GM18502 (cell line): Measurements from ENCODE around the gene XPR1.
"Not testable (repeated sequence)": the region's sequence is repeated elsewhere in the genome, so short reads cannot be mapped to it uniquely, and the experiment has no call there.

Source experiments
- ATAC-seq: cut with Tn5 transposase; IDR thresholded peaks from one replicate; pipeline ENCODE4 v1.9.1; 2021; ENCODE audit warnings: mild to moderate bottlenecking; ENCODE audit not compliant: unreplicated experiment, poor library complexity

XPR1 gene

DNA sequence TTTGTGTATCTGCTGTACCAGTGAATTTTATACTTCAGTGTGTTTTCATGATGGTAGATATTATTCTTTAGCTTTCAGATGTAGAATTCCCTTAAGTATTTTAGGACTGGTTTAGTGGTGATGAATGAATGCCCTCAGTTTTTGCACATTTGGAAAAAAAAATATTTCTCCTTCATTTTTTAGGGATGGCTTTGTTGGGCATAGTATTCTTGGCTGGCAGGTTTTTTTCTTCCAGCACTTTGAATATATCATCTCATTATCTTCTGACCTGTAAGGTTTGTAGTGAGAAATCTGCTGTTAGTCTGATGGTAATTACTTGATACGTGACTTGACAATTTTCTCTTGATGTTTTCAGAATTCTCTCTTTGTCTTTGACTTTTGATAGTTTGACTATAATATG lies 66.8 kb downstream of the XPR1 start:
- ATAC-seq = no peak

GRCh38 chr1:180702376-180702775 lies 70.6 kb downstream of the XPR1 start:
- ATAC-seq = not testable (repeated sequence)

DNA sequence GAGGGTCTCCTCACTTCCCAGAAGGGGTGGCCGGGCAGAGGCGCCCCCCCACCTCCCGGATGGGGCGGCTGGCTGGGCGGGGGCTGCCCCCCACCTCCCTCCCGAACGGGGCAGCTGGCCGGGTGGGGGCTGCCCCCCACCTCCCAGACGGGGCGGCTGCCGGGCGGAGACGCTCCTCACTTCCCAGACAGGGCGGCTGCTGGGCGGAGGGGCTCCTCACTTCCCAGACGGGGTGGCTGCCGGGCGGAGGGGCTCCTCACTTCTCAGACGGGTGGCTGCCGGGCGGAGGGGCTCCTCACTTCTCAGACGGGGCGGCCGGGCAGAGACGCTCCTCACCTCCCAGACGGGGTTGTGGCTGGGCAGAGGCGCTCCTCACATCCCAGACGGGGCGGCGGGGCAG lies 78.9 kb downstream of the XPR1 start:
- ATAC-seq = not testable (repeated sequence)

GRCh38 chr1:180711260-180711659 lies 79.4 kb downstream of the XPR1 start:
- not testable (repeated sequence) for ATAC-seq

GRCh38 chr1:180720753-180721152 lies 88.9 kb downstream of the XPR1 start:
- no peak for ATAC-seq

DNA sequence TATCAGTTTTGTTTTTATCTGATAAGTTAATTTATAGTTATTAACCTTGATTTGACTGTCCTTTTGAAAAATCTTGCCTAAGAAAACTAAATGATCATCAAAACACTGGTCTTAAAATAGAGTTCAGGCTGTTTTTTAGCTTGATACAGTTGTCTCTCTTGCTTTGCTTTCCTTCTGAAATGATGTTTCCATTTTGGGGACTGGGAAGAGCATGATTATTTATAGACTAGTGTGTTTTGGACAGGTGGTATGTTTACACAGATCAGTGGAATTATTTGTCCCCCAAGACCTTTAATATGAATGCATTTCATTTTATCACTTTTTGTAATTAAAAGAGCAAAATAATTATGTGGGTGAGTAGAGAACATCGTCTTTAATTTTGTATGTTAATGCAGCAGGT lies 90.8 kb downstream of the XPR1 start:
- no peak for ATAC-seq

DNA sequence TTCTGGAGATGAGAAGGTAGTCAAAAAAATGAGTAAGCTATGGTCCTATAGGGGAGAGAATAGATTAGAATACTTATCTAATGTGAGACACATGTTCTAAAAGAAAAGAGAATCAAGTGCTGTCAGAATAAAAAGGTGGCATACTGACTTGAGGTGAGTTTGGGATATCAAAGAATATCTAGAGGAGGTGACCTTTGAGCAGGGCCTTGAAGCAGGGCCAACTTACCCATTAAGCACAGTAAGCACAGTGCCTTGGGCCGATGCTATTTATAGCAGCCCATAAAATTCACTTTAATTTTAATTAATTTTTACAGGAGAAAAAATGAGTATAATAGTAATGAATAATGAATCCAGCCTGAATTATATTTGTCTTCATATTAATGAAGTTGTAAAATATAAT lies 92.2 kb downstream of the XPR1 start:
- ATAC-seq = no peak

DNA sequence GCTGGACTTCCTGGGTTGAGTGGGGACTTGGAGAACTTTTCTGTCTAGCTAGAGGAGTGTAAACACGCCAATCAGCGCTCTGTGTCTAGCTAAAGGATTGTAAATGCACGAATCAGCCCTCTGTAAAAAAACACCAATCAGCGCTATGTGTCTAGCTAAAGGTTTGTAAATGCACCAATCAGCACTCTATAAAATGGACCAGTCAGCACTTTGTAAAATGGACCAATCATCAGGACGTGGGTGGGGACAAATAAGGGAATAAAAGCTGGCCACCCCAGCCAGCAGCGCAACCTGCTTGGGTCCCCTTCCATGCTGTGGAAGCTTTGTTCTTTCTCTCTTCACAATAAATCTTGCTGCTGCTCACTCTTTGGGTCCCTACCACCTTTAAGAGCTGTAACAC lies 94.2 kb downstream of the XPR1 start:
- not testable (repeated sequence) for ATAC-seq

- ATAC-seq = not testable (repeated sequence)
Observed at GRCh38 chr1:180727751-180728150, 95.9 kb downstream of the XPR1 start.

- ATAC-seq = no peak
Observed at GRCh38 chr1:180728472-180729106, 96.8 kb downstream of the XPR1 start.

DNA sequence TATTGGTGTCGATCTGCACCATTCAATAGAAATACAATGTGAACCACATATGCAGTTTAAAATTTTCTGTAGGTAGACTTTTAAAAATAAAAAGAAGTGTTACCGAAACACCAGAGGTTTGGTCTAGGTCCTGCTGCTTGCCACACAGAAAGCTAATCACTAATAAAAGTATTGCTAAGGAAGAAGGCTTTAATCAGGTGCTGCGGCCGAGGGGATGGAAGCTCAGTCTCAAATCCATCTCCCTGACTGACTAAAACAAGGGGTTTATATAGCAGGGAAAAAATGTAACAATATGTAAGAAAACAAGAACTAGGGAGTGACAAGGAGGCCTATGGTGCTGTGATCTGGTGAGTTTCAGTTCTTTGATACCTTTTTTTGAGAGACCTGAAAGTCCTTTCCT lies 99.3 kb downstream of the XPR1 start:
- no peak for ATAC-seq

- no peak for ATAC-seq
Observed at GRCh38 chr1:180732866-180733265, 101.0 kb downstream of the XPR1 start.

DNA sequence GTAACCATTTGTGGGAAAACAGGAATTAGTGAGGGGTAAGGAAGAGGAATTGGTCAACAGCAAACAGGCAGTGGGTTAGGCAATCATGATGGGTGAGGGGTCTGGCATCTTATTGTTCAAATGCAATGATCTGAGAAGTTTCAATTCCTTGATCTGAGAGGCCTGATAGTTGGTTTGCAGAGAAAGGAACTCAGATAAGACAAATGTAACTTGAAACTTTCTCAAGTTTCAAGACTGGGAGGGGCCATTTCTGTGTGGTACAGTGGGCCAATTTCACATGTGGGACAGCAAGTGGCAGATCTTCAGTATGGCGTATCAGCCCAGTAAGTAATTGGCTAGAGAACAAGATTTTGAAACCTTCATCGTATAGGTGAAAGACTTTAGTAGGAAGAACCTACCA lies 102.5 kb downstream of the XPR1 start:
- no peak for ATAC-seq

- ATAC-seq = no peak
Observed at GRCh38 chr1:180742663-180743062, 110.8 kb downstream of the XPR1 start.

DNA sequence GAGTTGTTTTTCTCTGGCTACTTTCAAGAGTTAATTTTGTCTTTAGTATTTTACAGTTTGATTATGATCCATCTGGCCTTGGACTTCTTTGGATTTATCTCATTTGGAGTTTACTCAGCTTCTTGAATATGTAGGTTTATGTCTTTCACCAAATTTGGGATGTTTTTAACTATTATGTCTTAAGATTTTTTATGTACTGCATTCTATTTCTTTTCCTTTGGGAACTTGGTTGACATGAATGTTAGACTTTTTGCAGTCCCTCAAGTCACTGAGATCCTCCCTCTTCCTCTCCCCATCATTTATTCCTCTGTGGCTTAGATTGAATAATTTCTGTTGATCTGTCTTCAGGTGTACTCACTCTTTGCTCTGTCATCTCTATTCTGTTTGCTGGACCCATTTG lies 112.0 kb downstream of the XPR1 start:
- ATAC-seq = no peak

- ATAC-seq = no peak
Observed at GRCh38 chr1:180745098-180745497, 113.3 kb downstream of the XPR1 start.

- no peak for ATAC-seq
Observed at GRCh38 chr1:180751921-180752320, 120.1 kb downstream of the XPR1 start.

GRCh38 chr1:180754453-180754852 lies 122.6 kb downstream of the XPR1 start:
- ATAC-seq = no peak

GRCh38 chr1:180757657-180758056 lies 125.8 kb downstream of the XPR1 start:
- no peak for ATAC-seq

- no peak for ATAC-seq
Observed at GRCh38 chr1:180762796-180763195, 131.0 kb downstream of the XPR1 start.

GRCh38 chr1:180765151-180765550 lies 133.3 kb downstream of the XPR1 start:
- ATAC-seq = no peak

DNA sequence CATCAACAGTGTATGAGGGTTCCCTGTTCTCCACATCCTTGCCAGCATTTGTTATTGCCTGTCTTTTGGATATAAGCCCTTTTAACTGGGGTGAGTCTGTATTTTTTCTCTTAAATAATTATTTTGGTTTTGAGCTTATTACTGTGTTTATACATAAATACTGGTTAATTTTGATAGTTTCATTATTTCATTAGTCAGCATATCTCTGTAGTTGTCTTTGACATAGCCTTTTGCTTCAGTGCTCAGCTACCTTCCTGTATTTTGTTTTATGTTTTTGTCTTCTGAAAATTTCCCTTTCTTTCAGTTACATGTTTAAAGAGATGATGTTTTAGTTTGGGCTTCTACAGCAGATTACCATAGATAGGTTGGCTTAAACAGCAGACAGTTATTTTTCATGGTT lies 138.1 kb downstream of the XPR1 start:
- ATAC-seq = no peak
